NCI-H69 (cell line): ENCODE measurements around the gene STIM1.
"Not testable (repeated sequence)": the region's sequence is repeated elsewhere in the genome, so short reads cannot be mapped to it uniquely, and the experiment has no call there.

ENCODE experiments used
- DNase-seq: peaks from one replicate; lab custom pipeline; 2025; lab: John Stamatoyannopoulos, UW

STIM1 gene

GRCh38 chr11:3854977-3855807 lies at the start of gene STIM1:
Gene STIM1 (plus strand): TSS chr11:3855664. CDS start chr11:3856271, 607 bp downstream.
- peak; percentile 95 for DNase-seq

GRCh38 chr11:3807909-3808860 lies 47.3 kb upstream of the STIM1 start, which contains the start of gene PGAP2:
Gene PGAP2 (plus strand): TSS chr11:3808560. CDS start chr11:3811260, 2,700 bp downstream.
- peak; percentile 88 for DNase-seq

DNA sequence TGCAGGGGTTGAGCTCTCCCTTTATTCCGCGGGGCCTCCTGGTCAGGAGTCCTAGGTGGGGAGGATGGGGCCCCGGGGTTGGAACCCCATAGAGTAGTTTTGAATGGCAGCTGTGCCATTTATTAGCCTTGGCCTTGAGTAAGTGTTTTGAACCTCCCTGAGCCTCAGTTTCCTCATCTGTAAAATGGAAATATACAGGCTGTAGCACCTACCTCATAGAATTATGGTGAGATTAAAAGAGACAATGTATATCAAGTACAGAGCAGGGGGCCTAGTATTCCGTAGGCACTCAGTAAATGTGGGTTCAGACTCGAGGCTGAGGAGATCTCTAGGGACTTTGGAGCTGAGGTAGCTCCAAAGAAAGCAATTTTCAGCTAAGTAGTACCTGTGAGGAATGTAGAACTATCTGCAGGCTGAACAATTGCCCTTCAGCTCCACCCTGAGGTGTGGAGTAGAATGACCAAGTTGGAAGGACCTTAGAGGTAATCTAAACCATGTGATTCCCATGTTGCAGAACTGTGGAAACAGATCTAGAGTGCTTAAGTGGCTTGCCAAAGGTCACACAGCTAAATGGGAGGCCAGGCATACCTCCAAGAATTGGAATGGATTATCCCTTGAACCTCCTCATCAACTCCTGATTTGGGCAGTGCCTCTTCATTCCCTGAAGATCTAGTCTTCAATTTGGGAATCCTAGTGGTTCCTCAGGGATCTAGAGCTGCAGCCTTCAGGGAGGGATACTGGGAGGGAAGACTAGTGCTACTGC lies 46.4 kb upstream of the STIM1 start:
- peak; percentile 86 for DNase-seq

DNA sequence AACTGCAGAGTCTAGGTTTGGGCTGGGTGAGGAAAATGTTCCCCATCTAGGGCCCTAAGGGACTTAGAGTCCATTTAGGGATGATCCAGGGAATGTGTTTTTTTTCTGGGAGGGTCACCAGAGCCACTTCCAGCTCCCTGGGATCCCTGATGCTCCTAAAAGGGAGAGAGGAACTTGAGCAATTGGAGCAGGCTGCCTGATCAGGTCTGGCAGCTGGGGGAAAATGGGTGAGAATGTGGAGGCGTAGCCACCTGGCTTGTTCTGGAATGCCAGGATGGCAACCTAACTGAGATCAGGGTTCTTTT lies 45.9 kb upstream of the STIM1 start:
- DNase-seq, result no peak

DNA sequence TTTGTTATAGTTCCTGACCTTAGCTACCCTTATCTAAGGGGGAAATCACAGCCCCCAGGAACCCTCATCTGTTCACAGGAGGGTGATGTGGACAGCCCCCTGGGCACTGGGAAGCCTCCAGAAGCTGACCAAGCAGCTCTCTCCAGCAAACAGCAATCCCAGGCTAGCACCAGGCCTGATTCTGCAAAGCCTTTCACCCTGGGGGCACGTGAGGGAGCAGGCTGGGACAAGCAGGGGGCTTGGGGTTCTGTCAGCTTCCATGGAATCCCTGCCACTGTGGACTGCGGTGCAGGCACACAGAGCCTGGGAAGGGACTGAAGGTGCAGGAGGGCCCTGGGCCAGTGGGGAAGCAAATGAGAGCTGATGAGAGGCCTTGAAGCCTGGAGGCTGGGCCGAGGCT lies 45.0 kb upstream of the STIM1 start:
- no peak for DNase-seq

DNA sequence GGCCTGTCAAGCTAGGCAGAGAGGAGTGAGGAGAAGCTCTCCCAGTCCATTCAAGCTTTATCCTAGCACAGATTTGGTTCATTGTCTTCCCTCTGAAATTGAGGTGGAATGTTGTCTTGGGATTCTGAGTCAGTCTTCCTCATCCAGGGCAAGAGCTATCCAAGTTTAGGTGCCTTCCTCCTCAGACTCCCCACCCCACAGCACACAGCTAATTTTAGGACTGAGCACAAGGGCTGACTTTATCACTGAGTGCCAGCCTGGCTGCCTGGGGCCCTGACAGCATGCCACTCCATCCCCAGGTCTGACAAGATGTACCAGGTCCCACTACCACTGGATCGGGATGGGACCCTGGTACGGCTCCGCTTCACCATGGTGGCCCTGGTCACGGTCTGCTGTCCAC lies 44.5 kb upstream of the STIM1 start:
- no peak for DNase-seq

- DNase-seq, result not testable (repeated sequence)
These were observed 40.6 kb upstream of the STIM1 start for GRCh38 chr11:3814832-3815231.

GRCh38 chr11:3815845-3816244 lies 39.6 kb upstream of the STIM1 start:
- no peak for DNase-seq

- no peak for DNase-seq
These were observed 38.8 kb upstream of the STIM1 start for GRCh38 chr11:3816673-3817072.

GRCh38 chr11:3817181-3817800 lies 38.2 kb upstream of the STIM1 start:
- no peak for DNase-seq

DNA sequence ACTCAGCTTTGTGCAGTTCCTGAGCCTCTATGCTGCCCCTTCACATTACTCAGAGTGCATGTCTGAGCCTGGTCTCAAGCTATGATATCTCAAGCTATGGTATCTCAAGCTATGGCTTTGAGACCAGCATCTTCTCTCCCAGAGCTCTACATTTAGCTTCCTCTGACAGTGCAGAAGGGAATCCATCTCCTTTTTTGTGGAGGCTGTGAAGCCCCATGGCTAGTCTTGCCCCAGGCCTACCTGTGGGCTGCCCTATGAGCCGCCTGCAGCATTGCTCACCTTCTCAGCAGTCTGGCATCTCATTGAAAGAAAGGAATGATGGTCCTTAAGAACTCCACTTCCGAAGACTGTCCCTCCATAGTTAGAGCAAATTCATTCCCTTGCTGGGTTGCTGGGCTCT lies 34.5 kb upstream of the STIM1 start:
- DNase-seq, result no peak

DNA sequence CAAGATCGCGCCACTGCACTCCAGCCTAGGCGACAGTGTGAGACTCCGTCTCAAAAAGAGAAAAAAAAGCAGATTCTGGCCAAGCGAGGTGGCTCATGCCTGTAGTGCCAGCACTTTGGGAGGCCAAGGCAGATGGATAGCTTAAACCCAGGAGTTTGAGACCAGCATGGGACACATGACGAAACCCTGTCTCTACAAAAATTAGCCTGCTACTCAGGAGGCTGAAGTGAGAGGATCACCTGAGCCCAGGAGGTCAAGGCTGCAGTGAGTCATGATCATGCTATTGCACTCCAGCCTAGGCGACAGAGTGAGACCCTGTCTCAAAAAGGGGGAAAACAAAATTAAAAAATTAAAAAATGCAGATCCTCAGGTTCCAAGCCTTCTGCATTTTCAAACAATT lies 33.2 kb upstream of the STIM1 start:
- no peak for DNase-seq

DNA sequence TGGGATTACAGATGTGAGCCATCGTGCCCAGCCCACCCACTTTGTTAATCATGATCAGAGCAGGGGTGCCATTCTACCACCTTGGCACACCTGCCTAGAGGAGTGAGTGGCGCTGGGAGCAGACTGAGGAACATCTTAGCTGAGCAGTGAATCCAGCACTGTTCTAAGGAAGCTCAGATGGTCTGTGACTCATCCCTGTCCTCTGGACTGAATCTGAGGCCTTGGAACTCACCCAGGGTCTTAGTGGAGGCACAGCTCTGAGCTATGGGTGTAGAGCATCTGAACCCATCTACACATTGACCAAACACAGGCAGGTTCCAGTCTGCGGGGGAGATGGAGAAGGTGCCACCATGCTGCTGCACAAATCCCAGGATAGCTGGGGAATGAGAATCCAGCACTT lies 32.2 kb upstream of the STIM1 start:
- DNase-seq, result no peak

DNA sequence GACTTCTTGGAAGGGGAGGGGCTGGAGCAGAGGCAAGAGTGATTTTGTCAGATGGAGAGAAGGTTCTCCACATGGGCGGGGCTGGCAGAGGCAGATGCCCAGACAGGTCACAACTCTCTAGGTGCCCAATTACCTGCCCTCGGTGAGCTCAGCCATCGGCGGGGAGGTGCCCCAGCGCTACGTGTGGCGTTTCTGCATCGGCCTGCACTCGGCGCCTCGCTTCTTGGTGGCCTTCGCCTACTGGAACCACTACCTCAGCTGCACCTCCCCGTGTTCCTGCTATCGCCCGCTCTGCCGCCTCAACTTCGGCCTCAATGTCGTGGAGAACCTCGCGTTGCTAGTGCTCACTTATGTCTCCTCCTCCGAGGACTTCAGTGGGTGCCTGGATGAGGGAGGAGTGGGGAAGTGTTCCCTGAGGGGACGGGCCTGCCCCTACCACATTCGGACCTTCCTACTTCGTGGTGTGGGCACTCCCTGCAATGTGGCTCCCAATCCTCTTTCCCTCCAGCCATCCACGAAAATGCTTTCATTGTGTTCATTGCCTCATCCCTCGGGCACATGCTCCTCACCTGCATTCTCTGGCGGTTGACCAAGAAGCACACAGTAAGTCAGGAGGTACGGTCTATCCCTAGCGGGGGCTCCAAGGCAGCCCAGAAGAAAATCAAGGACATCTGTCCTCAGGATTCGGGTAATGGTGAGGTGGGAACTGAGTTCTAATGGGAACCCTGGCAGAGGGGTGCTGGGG lies 31.5 kb upstream of the STIM1 start:
- DNase-seq, result no peak

GRCh38 chr11:3824714-3825472 lies 30.6 kb upstream of the STIM1 start:
- DNase-seq, result peak; percentile 70

DNA sequence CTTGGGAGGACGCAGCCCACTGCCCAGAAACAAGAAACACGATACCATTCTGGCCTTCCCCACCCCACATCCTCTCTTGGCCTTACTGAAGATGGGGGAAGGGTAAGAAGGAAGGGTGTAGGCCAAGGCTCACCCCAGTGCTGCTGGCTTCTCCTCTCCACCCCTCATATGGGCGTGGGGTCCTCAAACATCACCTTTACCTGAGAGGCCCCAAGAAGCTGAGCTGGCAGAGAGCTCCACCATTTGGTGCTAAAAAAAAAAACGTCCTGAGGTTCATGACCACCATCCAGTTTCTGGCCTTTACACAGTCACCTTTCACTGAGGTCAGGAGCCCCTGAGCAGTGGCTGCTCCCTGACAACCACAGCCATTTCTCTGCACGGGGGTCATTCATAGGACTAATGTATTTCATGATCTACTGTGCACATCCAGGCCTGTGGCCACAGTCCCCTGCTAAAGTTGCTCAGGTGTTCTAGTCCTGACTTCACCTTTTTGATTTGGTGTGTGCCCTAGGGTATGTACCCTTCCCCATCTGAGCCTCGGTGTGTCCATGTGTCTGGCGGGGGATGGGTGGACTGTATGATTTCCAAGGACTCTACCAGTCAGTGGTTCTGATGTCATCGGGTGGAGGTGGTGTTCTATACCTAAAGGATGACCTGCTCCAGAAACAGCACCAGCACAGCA lies 29.9 kb upstream of the STIM1 start:
- no peak for DNase-seq

- no peak for DNase-seq
These were observed 28.7 kb upstream of the STIM1 start for GRCh38 chr11:3826721-3827120.

DNA sequence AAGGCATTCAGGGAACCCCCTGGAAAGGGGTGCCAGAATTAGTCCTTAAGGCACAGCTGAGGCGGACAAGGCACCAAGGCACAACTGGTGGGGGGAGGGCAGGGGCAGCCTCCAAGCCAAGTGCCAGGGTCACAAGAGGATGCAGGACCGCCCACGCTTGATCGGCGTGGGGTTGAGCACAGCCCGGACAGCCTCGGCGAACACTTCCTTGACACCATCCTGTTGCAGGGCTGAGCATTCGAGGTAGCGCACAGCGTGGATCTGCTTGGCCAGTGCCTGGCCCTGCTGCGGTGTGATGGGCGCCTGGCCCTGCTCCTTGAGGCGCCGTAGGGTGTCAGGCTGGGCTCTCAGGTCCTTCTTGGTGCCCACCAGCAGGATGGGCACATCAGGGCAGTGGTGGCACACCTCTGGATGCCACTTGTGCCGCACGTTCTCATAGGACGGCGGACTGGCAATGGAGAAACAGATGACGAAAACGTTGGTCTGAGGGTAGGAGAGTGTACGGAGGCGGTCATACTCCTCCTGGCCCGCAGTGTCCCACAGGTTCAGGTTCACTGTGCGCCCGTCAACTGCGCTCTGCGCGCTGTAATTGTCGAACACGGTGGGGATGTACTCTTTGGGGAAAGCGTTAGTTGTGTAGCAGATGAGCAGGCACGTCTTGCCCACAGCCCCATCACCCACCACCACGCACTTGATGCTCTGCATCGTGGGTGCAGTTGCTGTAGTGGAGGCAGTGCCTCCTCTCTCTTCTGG lies 27.9 kb upstream of the STIM1 start:
- no peak for DNase-seq

DNA sequence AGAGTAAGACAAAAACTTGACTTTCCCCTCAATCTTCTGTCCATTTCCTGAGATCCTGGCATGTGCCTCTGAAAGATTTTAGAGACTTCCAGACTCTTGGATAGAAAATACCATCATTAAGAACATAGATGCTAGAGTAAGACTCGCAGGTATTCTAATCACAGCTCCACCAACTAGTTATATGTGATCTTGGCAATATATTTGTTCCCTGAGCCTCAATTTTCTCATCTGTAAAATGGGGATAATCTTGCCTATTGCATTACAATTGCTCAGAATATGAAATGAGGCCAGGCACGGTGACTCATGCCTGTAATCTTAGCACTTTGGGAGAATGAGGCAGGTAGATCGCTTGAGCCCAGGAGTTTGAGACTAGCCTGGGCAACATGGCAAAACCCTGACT lies 25.4 kb upstream of the STIM1 start:
- no peak for DNase-seq
